Measurements from ENCODE around the gene FKBP1A.
"Not testable (repeated sequence)": the region's sequence is repeated elsewhere in the genome, so short reads cannot be mapped to it uniquely, and the experiment has no call there.

FKBP1A gene

GRCh38 chr20:1414982-1415381, 22.1 kb upstream of the FKBP1A start:
- Histone ChIP-seq H3K27ac (no peak overlapping the region), H3K27me3 (ENCODE audit: control insufficient read depth, insufficient read depth, low read length) (no peaks in the 10 kb centered on the region), H3K4me2 (ENCODE audit: low read length) (no peak overlapping the region), H3K79me2 (no peaks in the 10 kb centered on the region), H3K9ac (no peak overlapping the region), H2AFZ (no peak overlapping the region), H3K4me1 (no peaks in the 10 kb centered on the region), H3K9me3 (ENCODE audit: control insufficient read depth, low read length) (no peaks in the 10 kb centered on the region), H3K36me3 (ENCODE audit: control insufficient read depth, insufficient read depth, low read length) (no peaks in the 10 kb centered on the region), H3K4me3 (ENCODE audit: low read depth, low read length) (no peak overlapping the region)
- TF ChIP-seq, protein P1, sequence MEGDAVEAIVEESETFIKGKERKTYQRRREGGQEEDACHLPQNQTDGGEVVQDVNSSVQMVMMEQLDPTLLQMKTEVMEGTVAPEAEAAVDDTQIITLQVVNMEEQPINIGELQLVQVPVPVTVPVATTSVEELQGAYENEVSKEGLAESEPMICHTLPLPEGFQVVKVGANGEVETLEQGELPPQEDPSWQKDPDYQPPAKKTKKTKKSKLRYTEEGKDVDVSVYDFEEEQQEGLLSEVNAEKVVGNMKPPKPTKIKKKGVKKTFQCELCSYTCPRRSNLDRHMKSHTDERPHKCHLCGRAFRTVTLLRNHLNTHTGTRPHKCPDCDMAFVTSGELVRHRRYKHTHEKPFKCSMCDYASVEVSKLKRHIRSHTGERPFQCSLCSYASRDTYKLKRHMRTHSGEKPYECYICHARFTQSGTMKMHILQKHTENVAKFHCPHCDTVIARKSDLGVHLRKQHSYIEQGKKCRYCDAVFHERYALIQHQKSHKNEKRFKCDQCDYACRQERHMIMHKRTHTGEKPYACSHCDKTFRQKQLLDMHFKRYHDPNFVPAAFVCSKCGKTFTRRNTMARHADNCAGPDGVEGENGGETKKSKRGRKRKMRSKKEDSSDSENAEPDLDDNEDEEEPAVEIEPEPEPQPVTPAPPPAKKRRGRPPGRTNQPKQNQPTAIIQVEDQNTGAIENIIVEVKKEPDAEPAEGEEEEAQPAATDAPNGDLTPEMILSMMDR (IDR thresholded peaks at IDR 0.05): no peak

GRCh38 chr20:1405801-1406200, 12.9 kb upstream of the FKBP1A start:
- Histone ChIP-seq H3K9ac (no peak overlapping the region), H3K4me2 (ENCODE audit: low read length) (no peak overlapping the region), H3K4me3 (ENCODE audit: low read depth, low read length) (no peak overlapping the region), H3K79me2 (no peaks in the 10 kb centered on the region), H3K4me1 (no peaks in the 10 kb centered on the region), H3K36me3 (ENCODE audit: control insufficient read depth, insufficient read depth, low read length) (no peaks in the 10 kb centered on the region), H3K9me3 (ENCODE audit: control insufficient read depth, low read length) (no peaks in the 10 kb centered on the region), H3K27ac (no peak overlapping the region), H2AFZ (no peak overlapping the region), H3K27me3 (ENCODE audit: control insufficient read depth, insufficient read depth, low read length) (no peaks in the 10 kb centered on the region)
- TF ChIP-seq, protein P1 (IDR thresholded peaks at IDR 0.05): no peak

DNA sequence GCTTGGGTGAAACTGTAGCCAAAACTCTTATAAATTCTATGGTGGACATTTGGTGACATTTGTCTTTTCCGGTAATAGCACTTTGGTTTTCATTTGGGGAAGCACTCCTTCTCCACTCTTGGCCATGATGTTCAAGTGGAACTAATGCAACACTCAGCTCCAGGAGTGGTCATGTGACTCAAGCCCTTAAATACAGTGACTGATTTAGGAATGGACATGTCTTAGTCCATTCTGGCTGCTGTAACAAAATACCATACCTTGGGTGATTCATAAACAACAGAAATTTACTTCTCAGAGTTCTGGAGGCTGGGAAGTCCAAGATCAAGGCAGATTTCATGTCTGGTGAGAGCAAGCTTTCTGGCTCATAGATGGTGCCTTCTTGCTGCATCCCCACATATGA, 10.8 kb upstream of the FKBP1A start:
- H3K9ac ChIP-seq: no peak overlapping the region
- no peaks in the 10 kb centered on the region for H3K79me2 ChIP-seq
- no peak overlapping the region for H3K4me2 ChIP-seq (ENCODE audit: low read length)
- H3K27me3 ChIP-seq (ENCODE audit: control insufficient read depth, insufficient read depth, low read length): no peaks in the 10 kb centered on the region
- TF ChIP-seq, protein P1 (IDR thresholded peaks at IDR 0.05): no peak
- no peaks in the 10 kb centered on the region for H3K9me3 ChIP-seq (ENCODE audit: control insufficient read depth, low read length)
- H3K4me1 ChIP-seq: no peaks in the 10 kb centered on the region
- H3K4me3 ChIP-seq (ENCODE audit: low read depth, low read length): no peak overlapping the region
- no peak overlapping the region for H3K27ac ChIP-seq
- H2AFZ ChIP-seq: no peak overlapping the region
- H3K36me3 ChIP-seq (ENCODE audit: control insufficient read depth, insufficient read depth, low read length): no peaks in the 10 kb centered on the region

DNA sequence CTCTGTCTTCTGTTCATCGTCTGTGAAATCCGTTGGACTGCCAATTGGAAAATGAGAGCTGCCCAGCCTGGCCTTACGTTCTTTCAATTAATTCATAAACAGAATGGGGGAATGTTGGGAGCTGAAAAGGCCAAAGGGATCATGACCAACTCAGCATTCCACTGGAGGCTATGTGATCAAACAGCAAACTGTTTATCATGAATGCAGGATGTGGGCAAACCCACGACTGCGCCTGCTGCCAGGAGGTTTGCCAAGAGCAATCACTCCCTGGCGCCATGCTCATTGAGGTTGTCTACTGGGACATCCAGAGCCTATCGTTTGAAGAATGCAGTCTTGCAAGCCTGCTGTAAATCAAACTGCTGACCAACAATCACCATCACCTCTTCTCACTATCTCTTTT, 9.3 kb upstream of the FKBP1A start:
- H3K4me2 ChIP-seq (ENCODE audit: low read length): no peak overlapping the region
- no peak overlapping the region for H3K9ac ChIP-seq
- no peaks in the 10 kb centered on the region for H3K9me3 ChIP-seq (ENCODE audit: control insufficient read depth, low read length)
- no peak overlapping the region for H3K4me3 ChIP-seq (ENCODE audit: low read depth, low read length)
- no peak overlapping the region for H3K27ac ChIP-seq
- no peaks in the 10 kb centered on the region for H3K27me3 ChIP-seq (ENCODE audit: control insufficient read depth, insufficient read depth, low read length)
- H3K4me1 ChIP-seq: no peaks in the 10 kb centered on the region
- TF ChIP-seq, protein P1 (IDR thresholded peaks at IDR 0.05): no peak
- H2AFZ ChIP-seq: no peak overlapping the region
- no peaks in the 10 kb centered on the region for H3K79me2 ChIP-seq
- H3K36me3 ChIP-seq (ENCODE audit: control insufficient read depth, insufficient read depth, low read length): no peaks in the 10 kb centered on the region

DNA sequence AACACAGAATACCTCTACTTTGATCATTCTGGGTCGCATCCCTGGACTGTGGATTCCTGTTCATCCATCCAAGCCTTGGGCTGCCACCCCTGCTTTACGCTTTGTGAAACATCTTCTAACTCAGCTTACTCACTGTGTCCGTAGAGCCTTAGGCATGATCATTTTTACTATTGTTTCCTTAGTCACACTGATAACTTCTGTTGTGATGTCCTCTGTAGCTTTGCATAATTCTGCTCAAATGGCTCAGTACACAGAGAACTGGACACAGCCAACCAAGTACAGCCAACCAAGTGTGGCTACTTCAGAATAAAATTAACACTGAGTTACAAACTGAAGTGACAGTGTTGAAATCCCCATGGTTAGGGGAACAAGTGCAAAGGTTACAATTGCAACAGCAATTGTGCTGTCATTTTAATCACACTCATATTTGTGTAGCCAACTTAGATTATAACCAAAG, 8.6 kb upstream of the FKBP1A start:
- Histone ChIP-seq H3K27ac (no peak overlapping the region), H3K4me2 (ENCODE audit: low read length) (no peak overlapping the region), H3K27me3 (ENCODE audit: control insufficient read depth, insufficient read depth, low read length) (no peaks in the 10 kb centered on the region), H3K4me3 (ENCODE audit: low read depth, low read length) (no peak overlapping the region), H3K9ac (no peak overlapping the region), H3K79me2 (no peaks in the 10 kb centered on the region), H3K36me3 (ENCODE audit: control insufficient read depth, insufficient read depth, low read length) (no peaks in the 10 kb centered on the region), H2AFZ (no peak overlapping the region), H3K4me1 (no peaks in the 10 kb centered on the region), H3K9me3 (ENCODE audit: control insufficient read depth, low read length) (no peaks in the 10 kb centered on the region)
- TF ChIP-seq, protein P1 (IDR thresholded peaks at IDR 0.05): no peak

- not testable (repeated sequence) for H3K9me3 ChIP-seq (ENCODE audit: control insufficient read depth, low read length); H3K9ac ChIP-seq; H3K79me2 ChIP-seq; H3K4me3 ChIP-seq (ENCODE audit: low read depth, low read length); H3K27me3 ChIP-seq (ENCODE audit: control insufficient read depth, insufficient read depth, low read length); H3K36me3 ChIP-seq (ENCODE audit: control insufficient read depth, insufficient read depth, low read length); H3K27ac ChIP-seq; H3K4me1 ChIP-seq; H3K4me2 ChIP-seq (ENCODE audit: low read length)
- peak overlapping the region; percentile 26 for H2AFZ ChIP-seq
Measured at GRCh38 chr20:1399678-1400366, 7.0 kb upstream of the FKBP1A start.

DNA sequence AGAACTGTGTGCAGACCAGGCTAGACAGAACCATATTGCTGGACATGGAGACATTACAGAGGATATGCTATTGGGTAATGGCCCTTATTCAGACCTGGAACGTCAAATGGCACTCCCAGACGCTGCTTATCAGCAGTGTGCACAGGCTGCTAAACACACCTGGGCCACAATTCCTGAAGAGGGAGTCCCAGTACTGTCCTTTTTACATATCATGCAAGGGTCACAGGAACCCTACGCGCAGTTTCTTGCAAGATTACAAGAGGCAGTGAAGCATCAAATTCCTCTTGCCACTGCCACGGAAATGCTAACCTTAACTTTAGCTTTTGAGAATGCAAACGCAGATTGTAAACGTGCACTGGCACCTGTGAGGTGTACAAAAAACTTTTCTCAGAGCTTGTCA, 5.3 kb upstream of the FKBP1A start:
- Histone ChIP-seq H3K4me2 (ENCODE audit: low read length) (peak overlapping the region; percentile 9), H2AFZ (peak overlapping the region; percentile 35)
- not testable (repeated sequence) for H3K9ac ChIP-seq; H3K4me1 ChIP-seq; H3K79me2 ChIP-seq; H3K27me3 ChIP-seq (ENCODE audit: control insufficient read depth, insufficient read depth, low read length); H3K36me3 ChIP-seq (ENCODE audit: control insufficient read depth, insufficient read depth, low read length); H3K27ac ChIP-seq; H3K9me3 ChIP-seq (ENCODE audit: control insufficient read depth, low read length); H3K4me3 ChIP-seq (ENCODE audit: low read depth, low read length)

Measured in parathyroid adenoma (tissue), 2 donors.